D721Med (cell line): Measurements from ENCODE around the gene DHRS1.

Experiments
- DNase-seq: peaks from one replicate; pipeline ENCODE4 v3.0.0; 2011; ENCODE audit warnings: low spot score; ENCODE audit not compliant: insufficient read length
- FAIRE-seq: peaks from 2 replicates; lab custom pipeline; 2011; peaks lifted over from hg19 to GRCh38; lab: Jason Lieb, UNC
- CTCF ChIP-seq: IDR thresholded peaks from 2 replicates; pipeline ENCODE4 v1.5.1; 2012; ENCODE audit warnings: mild to moderate bottlenecking, control low read depth; ENCODE audit not compliant: insufficient read depth; ENCODE audit errors: missing control alignments

Gene DHRS1

GRCh38 chr14:24317141-24317928, 17.8 kb upstream of the DHRS1 start:
- TF ChIP-seq CTCF = no peak
- FAIRE-seq = no peak
- no peak for DNase-seq

GRCh38 chr14:24316597-24316950, 17.0 kb upstream of the DHRS1 start:
- TF ChIP-seq CTCF = no peak
- DNase-seq (no peak), FAIRE-seq (no peak)

- TF ChIP-seq CTCF = no peak
- DNase-seq = no peak
- FAIRE-seq = no peak
Measured at GRCh38 chr14:24315807-24316596, 16.4 kb upstream of the DHRS1 start.

GRCh38 chr14:24315243-24315806, 15.7 kb upstream of the DHRS1 start:
- FAIRE-seq (no peak), DNase-seq (no peak)
- TF ChIP-seq CTCF = no peak

- DNase-seq (no peak), FAIRE-seq (no peak)
- no peak for TF ChIP-seq CTCF
Measured at GRCh38 chr14:24314377-24315193, 15.0 kb upstream of the DHRS1 start.

GRCh38 chr14:24313913-24314312, 14.3 kb upstream of the DHRS1 start:
- no peak for TF ChIP-seq CTCF
- DNase-seq (no peak), FAIRE-seq (no peak)
